Upper lobe of left lung (tissue), 4 donors: ENCODE data around the gene CAPN7.

Experiments used
- CTCF ChIP-seq, 6 experiments: fragments of 450-650 bp in 4 of 6; fragments of 200-600 bp in 2 of 6; sonication (generic) in 2 of 6; IDR thresholded peaks; one replicate each; pipeline ENCODE4 v1.5.1; 2016 to 2019; ENCODE audit warnings: antibody characterized with exemption in 6 of 6
- EP300 ChIP-seq, 4 donors: sonication (generic); formaldehyde crosslinking; IDR thresholded peaks; one replicate each; pipeline ENCODE4 v1.5.1; 2017; ENCODE audit warnings: antibody characterized with exemption in 4 of 4, control low read depth in 2 of 4
- POLR2A ChIP-seq, 4 donors: fragments of 450-650 bp; IDR thresholded peaks; one replicate each; pipeline ENCODE4 v1.5.1; 2016 to 2017; ENCODE audit warnings: antibody characterized with exemption in 4 of 4, mild to moderate bottlenecking in 2 of 4

- TF ChIP-seq CTCF (IDR thresholded peaks at IDR 0.05) (no peak), EP300 (IDR thresholded peaks at IDR 0.05) (peak; percentile 70 to 78 (median 75)), POLR2A (IDR thresholded peaks at IDR 0.05) (peak in 1 of 4 donors; percentile 55)
Measured at GRCh38 chr3:15292765-15293522, 86.9 kb downstream of the CAPN7 start.
